ENCODE results near the gene SCNN1A.

The SCNN1A gene

GRCh38 chr12:6301721-6302120 lies 73.6 kb downstream of the SCNN1A start:
- peaks cover 3% of the 10 kb centered on the region for H3K4me1 ChIP-seq (ENCODE audit: insufficient read depth, insufficient read length)
- no peak for DNase-seq (ENCODE audit: low read depth, low spot score)

DNA sequence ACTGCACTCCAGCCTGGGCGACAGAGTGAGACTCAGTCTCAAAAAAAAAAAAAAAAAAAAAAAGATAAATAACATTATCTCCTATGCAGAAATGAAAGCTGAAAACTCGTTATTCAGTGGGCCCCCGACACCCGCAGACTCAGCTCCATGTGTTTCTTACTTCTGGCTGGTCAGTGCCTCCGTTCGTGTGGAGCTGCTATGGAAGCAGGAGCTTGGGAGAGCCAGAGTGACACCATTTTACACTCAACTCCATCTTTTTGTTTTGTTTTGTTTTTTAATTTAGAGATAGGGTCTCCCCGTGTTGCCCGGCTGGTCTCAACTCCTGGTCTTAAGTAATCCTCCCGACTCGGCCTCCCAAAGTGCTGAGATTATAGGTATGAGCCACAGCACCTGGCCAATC lies 78.2 kb downstream of the SCNN1A start:
- Histone ChIP-seq H3K36me3 (ENCODE audit: insufficient read depth, insufficient read length, low read length) (no peaks in the 10 kb centered on the region), H3K27me3 (ENCODE audit: insufficient read depth, insufficient read length) (no peaks in the 10 kb centered on the region), H3K4me3 (ENCODE audit: insufficient read length, low read depth) (no peak overlapping the region), H3K4me1 (ENCODE audit: insufficient read depth, insufficient read length) (peaks cover 8% of the 10 kb centered on the region), H3K9ac (ENCODE audit: insufficient read length, low read depth) (no peak overlapping the region), H3K9me3 (ENCODE audit: insufficient read depth, low read length) (no peaks in the 10 kb centered on the region)
- TF ChIP-seq SUZ12 (IDR thresholded peaks at IDR 0.05; ENCODE audit: extremely low read depth, insufficient read depth, insufficient read length) = no peak
- no peak for TF ChIP-seq ZNF274 (IDR thresholded peaks at IDR 0.05; ENCODE audit: low read depth, low read length)
- no peak for TF ChIP-seq YY1 (IDR thresholded peaks at IDR 0.05; ENCODE audit: insufficient read depth, insufficient read length)
- no peak for DNase-seq (ENCODE audit: low read depth, low spot score)

More at GRCh38 chr12:6301721-6302120, 73.6 kb downstream of the SCNN1A start:
- Histone ChIP-seq H3K27me3 (ENCODE audit: insufficient read depth, insufficient read length) (no peaks in the 10 kb centered on the region), H3K36me3 (ENCODE audit: insufficient read depth, insufficient read length, low read length) (no peaks in the 10 kb centered on the region), H3K9ac (ENCODE audit: insufficient read length, low read depth) (no peak overlapping the region), H3K9me3 (ENCODE audit: insufficient read depth, low read length) (no peaks in the 10 kb centered on the region), H3K4me3 (ENCODE audit: insufficient read length, low read depth) (no peak overlapping the region)
- TF ChIP-seq ZNF274 (IDR thresholded peaks at IDR 0.05; ENCODE audit: low read depth, low read length) (no peak), YY1 (IDR thresholded peaks at IDR 0.05; ENCODE audit: insufficient read depth, insufficient read length) (no peak), SUZ12 (IDR thresholded peaks at IDR 0.05; ENCODE audit: extremely low read depth, insufficient read depth, insufficient read length) (no peak)

All from NT2/D1 (cell line).